Coronary artery (tissue), 2 donors: Measurements from ENCODE around the gene OR2H2.

Experiments used
- DNase-seq: peaks from one replicate; pipeline ENCODE4 v3.0.0-alpha.2; 2017; ENCODE audit warnings: low spot score
- H3K27ac ChIP-seq, 2 donors: fragments of 200-600 bp; sonication (generic); one replicate each; pipeline ENCODE4 v1.5.1; 2016 to 2019
- H3K4me3 ChIP-seq: fragments of 200-600 bp; sonication (generic); 2 replicates; pipeline ENCODE4 v1.5.1; 2016; ENCODE audit warnings: mild to moderate bottlenecking, moderate library complexity
- CTCF ChIP-seq: fragments of 200-600 bp; sonication (generic); IDR thresholded peaks from one replicate; pipeline ENCODE4 v1.5.1; 2019; ENCODE audit warnings: antibody characterized with exemption

The OR2H2 gene

GRCh38 chr6:29617782-29618554 is 33.0 kb downstream of the OR2H2 start:
- H3K4me3 ChIP-seq: no peak overlapping the region
- no peak overlapping the region for H3K27ac ChIP-seq
- no peak for TF ChIP-seq CTCF
- DNase-seq: no peak

GRCh38 chr6:29619578-29620160 is 34.7 kb downstream of the OR2H2 start:
- DNase-seq: no peak
- Histone ChIP-seq H3K27ac (no peak overlapping the region), H3K4me3 (no peak overlapping the region)
- TF ChIP-seq CTCF: no peak

GRCh38 chr6:29620630-29621029 is 35.7 kb downstream of the OR2H2 start:
- H3K4me3 ChIP-seq: no peak overlapping the region
- H3K27ac ChIP-seq: no peak overlapping the region
- DNase-seq: no peak
- no peak for TF ChIP-seq CTCF

GRCh38 chr6:29624520-29624961 is 39.6 kb downstream of the OR2H2 start:
- Histone ChIP-seq H3K27ac (no peak overlapping the region), H3K4me3 (no peak overlapping the region)
- no peak for TF ChIP-seq CTCF
- no peak for DNase-seq

GRCh38 chr6:29625337-29625930 is 40.5 kb downstream of the OR2H2 start:
- DNase-seq: no peak
- H3K27ac ChIP-seq: no peak overlapping the region
- H3K4me3 ChIP-seq: no peak overlapping the region
- no peak for TF ChIP-seq CTCF

- DNase-seq: no peak
- peak overlapping the region; percentile 75 for H3K4me3 ChIP-seq
- TF ChIP-seq CTCF: no peak
- H3K27ac ChIP-seq: peak overlapping the region; percentile 66
Observed at GRCh38 chr6:29626948-29627754, 42.2 kb downstream of the OR2H2 start.
